Panc1 (cell line): Measurements from ENCODE around the gene ATG10. TPM values are rescaled to one million over a fixed set of nuclear protein-coding genes. Genes with fewer than 3 reads are reported as not detected.

Source experiments
- ATAC-seq: fragments of 200-7000 bp; cut with Tn5 transposase; 2 replicates; pipeline ENCODE4 v1.9.1; 2020; ENCODE audit warnings: mild to moderate bottlenecking, moderate library complexity
- BruUV-seq: library from RNA; stranded (reverse); fragments of 400-500 nt; replicated peaks from 2 replicates; lab custom pipeline; 2021; lab: Mats Ljungman, UMichigan
- CTCF ChIA-PET: fragments of 300-600 bp; sonication (Branson Sonifier 250); formaldehyde crosslinking; loops from one replicate; lab custom pipeline; 2022; ENCODE audit warnings: antibody characterized with exemption; lab: Charles Lee
- POLR2A ChIA-PET: fragments of 300-600 bp; sonication (Branson Sonifier 250); formaldehyde crosslinking; loops from one replicate; lab custom pipeline; 2022; ENCODE audit warnings: antibody characterized with exemption; lab: Charles Lee
- DNase-seq: peaks from one replicate; pipeline ENCODE4 v3.0.0-alpha.2; 2010; ENCODE audit warnings: low read depth, low spot score
- H3K27ac ChIP-seq: 2 replicates; pipeline ENCODE4 v1.5.1; 2011; ENCODE audit warnings: mild to moderate bottlenecking, low read length, inconsistent platforms
- H3K27me3 ChIP-seq: fragments of 200-500 bp; sonication (Bioruptor generic); 2 replicates; pipeline ENCODE4 v1.6.0; 2014; ENCODE audit warnings: low read length, inconsistent platforms; ENCODE audit not compliant: control insufficient read depth, insufficient read depth
- H3K36me3 ChIP-seq: fragments of 200-500 bp; sonication (Bioruptor generic); 2 replicates; pipeline ENCODE4 v1.5.1; 2014; ENCODE audit warnings: inconsistent platforms, mild to moderate bottlenecking, low read length, moderate library complexity; ENCODE audit not compliant: control insufficient read depth, insufficient read depth
- H3K4me1 ChIP-seq: 2 replicates; pipeline ENCODE4 v1.5.1; 2011; ENCODE audit warnings: inconsistent platforms, mild to moderate bottlenecking, low read length, moderate library complexity; ENCODE audit not compliant: control insufficient read depth, insufficient read depth
- H3K4me3 ChIP-seq, 2 experiments: 2 replicates each; pipeline ENCODE4 v1.5.1; 2011 to 2012; ENCODE audit warnings: low read depth in 2 of 2, low read length in 2 of 2, mild to moderate bottlenecking in 2 of 2, inconsistent platforms in 1 of 2, moderate library complexity in 1 of 2
- H3K9me3 ChIP-seq: fragments of 200-500 bp; sonication (Bioruptor generic); 2 replicates; pipeline ENCODE4 v1.5.1; 2014; ENCODE audit warnings: low read depth, mild to moderate bottlenecking, inconsistent platforms, low read length, moderate library complexity; ENCODE audit not compliant: control insufficient read depth, insufficient read depth
- POLR2AphosphoS5 ChIP-seq: IDR thresholded peaks from 2 replicates; pipeline ENCODE4 v1.6.1; 2012; ENCODE audit warnings: mild to moderate bottlenecking, low read depth, low read length, moderate library complexity
- SIN3A ChIP-seq: IDR thresholded peaks from 2 replicates; pipeline ENCODE4 v1.6.1; 2012; ENCODE audit warnings: low read depth, mild to moderate bottlenecking, low read length, moderate library complexity, borderline replicate concordance; ENCODE audit not compliant: insufficient read depth
- TCF7L2 ChIP-seq: IDR thresholded peaks from 2 replicates; pipeline ENCODE4 v1.6.1; 2011; ENCODE audit warnings: mild to moderate bottlenecking, low read depth, low read length, inconsistent platforms
- in situ Hi-C: cut with HindIII; loops from 2 replicates; pipeline ENCODE4 v1.10.0; 2016; ENCODE audit warnings: low sequenced_read_pairs, low pct_unique_long_range_greater_than_20kb
- intact Hi-C: fragments of 100-400 bp; cut with micrococcal nuclease; formaldehyde crosslinking; loops from one replicate; pipeline ENCODE4 v1.10.0; 2022; ENCODE audit not compliant: unreplicated experiment
- total RNA-seq: library from RNA; stranded (reverse); gene quantifications from one replicate; pipeline ENCODE4 v1.2.1, GENCODE V29; 2021; ENCODE audit not compliant: unreplicated experiment
- TF ChIP-seq, protein P1 (sequence below): fragments of 450-650 bp; IDR thresholded peaks from 2 replicates; pipeline ENCODE4 v1.5.1; 2017; ENCODE audit warnings: mild to moderate bottlenecking
- TF ChIP-seq, protein P2 (sequence below), 2 experiments: IDR thresholded peaks; 2 replicates each; pipeline ENCODE4 v1.6.1; 2011 to 2012; ENCODE audit warnings: low read depth in 2 of 2, control low read depth in 1 of 2, low read length in 1 of 2, mild to moderate bottlenecking in 1 of 2, moderate library complexity in 1 of 2; ENCODE audit not compliant: insufficient read depth in 1 of 2

ATG10 gene
- total RNA-seq, 1 experiment from 2014 or later: 14.0 TPM

DNA sequence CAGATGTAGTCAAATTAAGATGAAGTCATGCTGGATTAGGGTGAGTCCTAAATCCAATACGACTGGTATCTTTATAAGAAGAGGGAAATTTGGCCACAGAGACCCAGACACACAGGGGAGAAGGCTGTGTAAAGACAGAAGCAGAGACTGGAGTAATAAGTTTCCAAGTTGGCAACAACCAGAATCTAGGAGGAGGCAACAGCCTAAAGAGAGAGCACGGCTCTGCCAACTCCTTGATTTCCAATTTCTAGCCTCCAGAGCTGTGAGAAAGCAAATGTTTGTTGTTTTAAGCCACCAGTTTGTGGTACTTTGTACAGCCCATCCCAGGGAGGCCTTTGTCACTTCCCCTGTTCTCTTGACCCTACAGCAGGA lies 74.4 kb downstream of the ATG10 start:
- no peaks in the 10 kb centered on the region for H3K27me3 ChIP-seq
- no peaks in the 10 kb centered on the region for H3K4me1 ChIP-seq
- DNase-seq: no peak
- no peak overlapping the region for H3K4me3 ChIP-seq
- no peaks in the 10 kb centered on the region for H3K9me3 ChIP-seq
- no peak overlapping the region for H3K27ac ChIP-seq
- TF ChIP-seq, protein P1, sequence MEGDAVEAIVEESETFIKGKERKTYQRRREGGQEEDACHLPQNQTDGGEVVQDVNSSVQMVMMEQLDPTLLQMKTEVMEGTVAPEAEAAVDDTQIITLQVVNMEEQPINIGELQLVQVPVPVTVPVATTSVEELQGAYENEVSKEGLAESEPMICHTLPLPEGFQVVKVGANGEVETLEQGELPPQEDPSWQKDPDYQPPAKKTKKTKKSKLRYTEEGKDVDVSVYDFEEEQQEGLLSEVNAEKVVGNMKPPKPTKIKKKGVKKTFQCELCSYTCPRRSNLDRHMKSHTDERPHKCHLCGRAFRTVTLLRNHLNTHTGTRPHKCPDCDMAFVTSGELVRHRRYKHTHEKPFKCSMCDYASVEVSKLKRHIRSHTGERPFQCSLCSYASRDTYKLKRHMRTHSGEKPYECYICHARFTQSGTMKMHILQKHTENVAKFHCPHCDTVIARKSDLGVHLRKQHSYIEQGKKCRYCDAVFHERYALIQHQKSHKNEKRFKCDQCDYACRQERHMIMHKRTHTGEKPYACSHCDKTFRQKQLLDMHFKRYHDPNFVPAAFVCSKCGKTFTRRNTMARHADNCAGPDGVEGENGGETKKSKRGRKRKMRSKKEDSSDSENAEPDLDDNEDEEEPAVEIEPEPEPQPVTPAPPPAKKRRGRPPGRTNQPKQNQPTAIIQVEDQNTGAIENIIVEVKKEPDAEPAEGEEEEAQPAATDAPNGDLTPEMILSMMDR: no peak
- TF ChIP-seq POLR2AphosphoS5 (no peak), SIN3A (no peak), TCF7L2 (no peak)
- TF ChIP-seq, protein P2, sequence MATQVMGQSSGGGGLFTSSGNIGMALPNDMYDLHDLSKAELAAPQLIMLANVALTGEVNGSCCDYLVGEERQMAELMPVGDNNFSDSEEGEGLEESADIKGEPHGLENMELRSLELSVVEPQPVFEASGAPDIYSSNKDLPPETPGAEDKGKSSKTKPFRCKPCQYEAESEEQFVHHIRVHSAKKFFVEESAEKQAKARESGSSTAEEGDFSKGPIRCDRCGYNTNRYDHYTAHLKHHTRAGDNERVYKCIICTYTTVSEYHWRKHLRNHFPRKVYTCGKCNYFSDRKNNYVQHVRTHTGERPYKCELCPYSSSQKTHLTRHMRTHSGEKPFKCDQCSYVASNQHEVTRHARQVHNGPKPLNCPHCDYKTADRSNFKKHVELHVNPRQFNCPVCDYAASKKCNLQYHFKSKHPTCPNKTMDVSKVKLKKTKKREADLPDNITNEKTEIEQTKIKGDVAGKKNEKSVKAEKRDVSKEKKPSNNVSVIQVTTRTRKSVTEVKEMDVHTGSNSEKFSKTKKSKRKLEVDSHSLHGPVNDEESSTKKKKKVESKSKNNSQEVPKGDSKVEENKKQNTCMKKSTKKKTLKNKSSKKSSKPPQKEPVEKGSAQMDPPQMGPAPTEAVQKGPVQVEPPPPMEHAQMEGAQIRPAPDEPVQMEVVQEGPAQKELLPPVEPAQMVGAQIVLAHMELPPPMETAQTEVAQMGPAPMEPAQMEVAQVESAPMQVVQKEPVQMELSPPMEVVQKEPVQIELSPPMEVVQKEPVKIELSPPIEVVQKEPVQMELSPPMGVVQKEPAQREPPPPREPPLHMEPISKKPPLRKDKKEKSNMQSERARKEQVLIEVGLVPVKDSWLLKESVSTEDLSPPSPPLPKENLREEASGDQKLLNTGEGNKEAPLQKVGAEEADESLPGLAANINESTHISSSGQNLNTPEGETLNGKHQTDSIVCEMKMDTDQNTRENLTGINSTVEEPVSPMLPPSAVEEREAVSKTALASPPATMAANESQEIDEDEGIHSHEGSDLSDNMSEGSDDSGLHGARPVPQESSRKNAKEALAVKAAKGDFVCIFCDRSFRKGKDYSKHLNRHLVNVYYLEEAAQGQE (IDR thresholded peaks at IDR 0.05; ENCODE audit: insufficient read depth in 1 of 2, low read depth in 2 of 2, low read length in 1 of 2): no peak
- BruUV-seq: no TSS peak
- ChIA-PET CTCF (no interaction called here), POLR2A (no interaction called here)
- ATAC-seq: no peak
- no peaks in the 10 kb centered on the region for H3K36me3 ChIP-seq
- intact Hi-C loops (no loop called here), in situ Hi-C loops (no loop called here)

DNA sequence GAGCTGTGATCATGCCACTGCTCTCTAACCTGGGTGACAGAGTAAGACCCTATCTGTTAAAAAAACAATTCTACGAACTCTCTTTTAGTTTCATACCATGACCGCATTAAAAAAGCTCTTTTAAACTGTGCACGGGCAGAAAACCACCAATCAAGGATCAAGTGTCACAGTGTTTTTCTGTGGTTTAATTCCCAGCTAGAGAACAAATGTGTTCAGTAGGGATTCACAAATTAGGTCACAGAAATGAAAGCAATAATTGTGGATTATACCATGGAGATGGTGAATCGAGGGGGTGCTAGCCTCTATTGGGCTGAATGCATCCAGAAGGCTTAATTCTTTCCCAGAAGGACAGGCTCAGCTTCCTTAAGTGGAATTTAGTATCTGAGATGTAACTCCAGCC lies 79.1 kb downstream of the ATG10 start:
- ChIA-PET CTCF (no interaction called here), POLR2A (no interaction called here)
- no peak for DNase-seq
- no peak overlapping the region for H3K27ac ChIP-seq
- in situ Hi-C loops: no loop called here
- no peaks in the 10 kb centered on the region for H3K36me3 ChIP-seq
- H3K27me3 ChIP-seq: no peaks in the 10 kb centered on the region
- TF ChIP-seq POLR2AphosphoS5 (no peak), SIN3A (no peak), TCF7L2 (no peak)
- TF ChIP-seq, protein P1: no peak
- TF ChIP-seq, protein P2 (IDR thresholded peaks at IDR 0.05; ENCODE audit: insufficient read depth in 1 of 2, low read depth in 2 of 2, low read length in 1 of 2): no peak
- H3K9me3 ChIP-seq: no peaks in the 10 kb centered on the region
- H3K4me3 ChIP-seq: no peak overlapping the region
- intact Hi-C loops: no loop called here
- no TSS peak for BruUV-seq
- no peaks in the 10 kb centered on the region for H3K4me1 ChIP-seq
- no peak for ATAC-seq
